Measurements from ENCODE around the gene PPP1R16B.
"Not testable (repeated sequence)": the region's sequence is repeated elsewhere in the genome, so short reads cannot be mapped to it uniquely, and the experiment has no call there.

PPP1R16B gene

GRCh38 chr20:38791291-38791690 lies 14.2 kb upstream of the PPP1R16B start:
- in situ Hi-C loops (cut with MboI; ENCODE audit: low sequenced_read_pairs): no loop called here

DNA sequence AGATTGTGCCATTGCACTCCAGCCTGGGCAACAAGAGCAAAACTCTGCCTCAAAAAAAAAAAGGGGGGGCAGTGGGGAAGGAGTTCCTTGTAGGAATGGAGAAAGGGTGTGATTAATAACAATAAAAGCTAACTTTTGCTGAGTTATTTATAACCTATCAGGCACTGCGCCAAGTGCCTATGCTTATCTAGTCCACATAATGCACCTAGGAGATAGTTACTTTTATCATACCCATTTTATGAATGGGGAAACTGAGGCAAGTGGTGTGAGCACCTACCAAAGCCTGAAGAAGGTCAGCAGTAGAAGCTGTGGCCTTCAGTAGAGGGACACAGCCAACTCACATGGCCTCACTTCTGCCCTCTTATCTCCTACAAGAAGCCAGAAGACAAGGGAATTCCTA lies 13.6 kb upstream of the PPP1R16B start:
- in situ Hi-C loops (cut with MboI; ENCODE audit: low sequenced_read_pairs): no loop called here

DNA sequence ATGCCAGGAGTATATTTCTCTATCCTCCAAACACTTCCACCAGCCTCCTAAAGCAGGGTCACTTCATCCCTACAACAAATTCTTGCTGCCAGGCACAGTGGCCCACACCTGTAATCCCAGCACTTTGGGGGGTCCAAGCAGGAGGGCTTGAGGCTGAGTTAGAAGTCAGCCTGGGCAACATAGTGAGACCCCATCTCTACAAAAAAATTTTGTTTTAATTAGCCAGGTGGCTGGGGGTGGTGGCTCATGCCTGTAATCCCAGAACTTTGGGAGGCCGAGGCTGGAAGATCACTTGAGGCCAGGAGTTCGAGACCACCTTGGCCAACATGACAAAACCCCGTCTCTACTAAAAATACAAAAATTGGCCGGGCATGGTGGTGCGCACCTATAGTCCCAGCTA lies 11.4 kb upstream of the PPP1R16B start:
- in situ Hi-C loops (cut with MboI; ENCODE audit: low sequenced_read_pairs): not testable (repeated sequence)

DNA sequence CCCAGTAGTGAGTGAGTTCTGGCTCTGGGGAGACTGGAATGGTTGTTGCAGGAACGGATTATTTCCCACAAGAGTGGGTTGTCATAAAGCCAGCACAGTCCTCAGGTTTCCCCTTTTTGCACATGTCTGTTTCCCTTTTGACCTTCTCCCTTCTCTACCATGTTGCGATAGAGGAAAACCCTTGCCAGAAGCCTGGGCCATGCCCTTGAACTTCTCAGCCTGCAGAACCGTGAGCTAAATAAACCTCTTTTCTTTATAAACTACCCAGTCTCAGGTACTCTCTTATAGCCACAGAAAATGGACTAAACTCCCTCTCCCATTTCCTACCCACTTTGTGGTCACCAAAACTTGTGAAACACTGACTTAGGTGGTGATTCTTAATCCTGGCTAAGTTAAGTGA lies 7.2 kb upstream of the PPP1R16B start:
- in situ Hi-C loops (cut with MboI; ENCODE audit: low sequenced_read_pairs): no loop called here

- in situ Hi-C loops (cut with MboI; ENCODE audit: low sequenced_read_pairs): no loop called here
These were observed 6.3 kb upstream of the PPP1R16B start for GRCh38 chr20:38799203-38799602.

GRCh38 chr20:38800882-38801281 lies 4.6 kb upstream of the PPP1R16B start:
- in situ Hi-C loops (cut with MboI; ENCODE audit: low sequenced_read_pairs): no loop called here

- in situ Hi-C loops (cut with MboI; ENCODE audit: low sequenced_read_pairs): no loop called here
These were observed 1.3 kb upstream of the PPP1R16B start for GRCh38 chr20:38804221-38804620.

DNA sequence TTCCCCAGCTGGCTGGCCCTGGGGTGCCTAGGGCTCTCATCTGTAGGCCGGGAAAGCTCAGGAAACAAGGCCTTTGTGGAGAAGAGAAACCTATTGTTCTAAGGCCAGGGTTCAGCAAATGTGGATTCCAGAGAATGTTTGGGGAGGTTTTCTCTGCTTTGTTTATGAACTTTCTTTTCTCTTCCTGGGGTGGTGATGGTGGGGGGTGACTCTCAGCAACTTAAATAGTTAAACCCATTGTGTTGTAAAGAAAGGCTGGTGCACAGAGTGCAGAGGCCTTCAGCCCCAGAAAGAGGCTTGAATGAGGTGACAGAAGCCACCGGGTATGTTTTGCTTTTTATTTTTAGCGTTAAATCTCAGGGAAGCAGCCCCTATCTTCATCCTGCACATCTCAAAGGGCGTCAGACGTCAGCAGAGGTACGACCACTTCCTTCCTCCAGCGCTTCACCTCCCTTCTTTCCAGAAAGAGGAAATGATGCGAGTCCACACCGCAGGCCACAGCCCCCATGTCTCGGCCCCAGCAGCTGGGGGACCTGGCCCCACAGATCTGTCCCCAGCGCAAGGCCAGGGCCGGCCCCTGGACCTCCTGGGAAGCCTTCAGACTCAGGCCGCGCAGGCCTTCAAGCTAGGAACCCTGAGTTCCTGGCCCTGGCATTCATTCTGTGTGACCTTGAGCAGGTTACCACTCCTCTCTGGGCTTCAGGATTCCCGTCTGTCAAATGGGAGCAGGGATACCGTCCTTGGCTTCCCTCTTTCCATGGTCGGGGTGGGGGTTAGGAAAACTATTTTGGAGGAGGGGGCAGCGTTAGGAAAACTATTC lies 605 bp upstream of the PPP1R16B start:
- in situ Hi-C loops (cut with MboI; ENCODE audit: low sequenced_read_pairs): no loop called here

GRCh38 chr20:38805958-38806854 lies 709 bp downstream of the PPP1R16B start:
- in situ Hi-C loops (cut with MboI; ENCODE audit: low sequenced_read_pairs): no loop called here

DNA sequence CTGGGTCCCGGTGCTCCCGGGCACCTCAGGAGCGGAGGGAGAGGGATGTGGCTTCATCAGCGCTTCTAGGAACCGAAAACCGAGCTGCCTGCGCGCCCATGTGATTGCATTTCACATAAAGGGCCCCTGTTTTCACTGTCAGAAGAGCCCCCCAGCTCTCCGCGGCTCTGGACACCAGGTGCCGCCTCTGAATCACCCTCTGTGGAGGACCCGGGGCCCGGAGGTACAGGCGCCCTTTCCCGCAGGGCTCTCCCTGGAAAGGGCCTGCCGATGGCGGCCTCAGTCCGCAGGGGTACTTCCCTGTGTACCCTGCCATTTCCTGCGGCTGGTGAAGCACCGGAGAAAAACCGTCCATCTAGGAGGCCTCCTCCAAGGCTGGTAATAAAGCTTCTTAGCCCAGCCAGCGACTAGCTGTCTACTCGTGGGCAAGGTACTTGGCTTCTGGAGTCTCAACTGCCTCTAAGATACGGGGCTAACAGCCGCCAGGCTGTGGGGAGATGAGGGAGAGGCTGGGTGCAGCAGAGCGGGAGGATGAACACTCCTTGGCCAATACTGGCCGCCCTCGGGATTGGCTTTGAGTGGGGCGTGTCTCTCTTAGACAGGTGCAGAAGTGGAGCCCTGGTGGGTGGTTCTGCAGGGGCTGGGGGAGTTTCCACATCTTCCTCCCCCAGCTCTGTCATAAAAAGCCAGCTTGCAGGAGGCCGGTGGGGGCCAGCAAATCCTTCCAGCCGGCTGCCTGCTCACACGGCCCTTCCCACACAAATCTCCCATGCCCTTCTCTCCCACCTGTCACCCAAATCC lies 1.6 kb downstream of the PPP1R16B start:
- in situ Hi-C loops (cut with MboI; ENCODE audit: low sequenced_read_pairs): no loop called here

DNA sequence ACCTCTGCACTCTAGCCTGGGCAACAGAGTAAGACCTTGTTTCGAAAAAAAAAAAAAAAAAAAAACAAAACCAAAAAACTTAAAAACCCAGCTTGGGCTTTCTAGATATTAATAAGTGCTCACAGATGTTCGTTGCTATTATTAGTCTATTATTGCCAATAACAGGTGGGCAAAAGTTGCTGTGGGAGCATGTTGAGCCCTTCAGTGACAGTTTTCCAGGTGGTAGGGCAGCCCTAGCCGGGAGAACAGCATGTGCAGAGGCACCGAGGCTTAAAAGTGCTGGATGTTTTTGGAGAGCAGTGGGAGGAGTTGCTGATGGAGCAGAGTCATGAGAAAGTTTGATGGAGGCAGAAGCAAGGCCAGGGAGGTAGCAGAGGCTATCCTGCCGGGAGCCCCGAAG lies 4.4 kb downstream of the PPP1R16B start:
- in situ Hi-C loops (cut with MboI; ENCODE audit: low sequenced_read_pairs): no loop called here

GRCh38 chr20:38810926-38811630 lies 5.6 kb downstream of the PPP1R16B start:
- in situ Hi-C loops (cut with MboI; ENCODE audit: low sequenced_read_pairs): no loop called here

DNA sequence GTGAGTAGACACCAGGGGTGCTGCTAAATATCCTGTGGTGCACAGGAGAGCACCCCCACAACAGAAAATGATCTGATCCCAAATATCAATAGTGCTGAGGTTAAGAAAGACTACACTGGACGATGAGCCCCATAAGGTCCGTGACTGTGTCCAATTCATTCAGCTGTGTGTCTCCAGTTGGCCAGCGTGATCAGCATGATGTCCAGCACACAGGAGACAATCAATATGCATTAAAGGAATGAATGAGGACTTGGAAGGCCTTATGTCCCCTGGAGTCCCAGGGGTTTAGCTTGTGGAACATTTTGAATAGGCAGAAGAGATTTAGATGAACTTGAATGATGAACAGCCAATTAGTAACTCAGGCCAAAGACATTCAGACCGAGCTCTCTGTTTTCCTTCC lies 6.3 kb downstream of the PPP1R16B start:
- in situ Hi-C loops (cut with MboI; ENCODE audit: low sequenced_read_pairs): no loop called here

DNA sequence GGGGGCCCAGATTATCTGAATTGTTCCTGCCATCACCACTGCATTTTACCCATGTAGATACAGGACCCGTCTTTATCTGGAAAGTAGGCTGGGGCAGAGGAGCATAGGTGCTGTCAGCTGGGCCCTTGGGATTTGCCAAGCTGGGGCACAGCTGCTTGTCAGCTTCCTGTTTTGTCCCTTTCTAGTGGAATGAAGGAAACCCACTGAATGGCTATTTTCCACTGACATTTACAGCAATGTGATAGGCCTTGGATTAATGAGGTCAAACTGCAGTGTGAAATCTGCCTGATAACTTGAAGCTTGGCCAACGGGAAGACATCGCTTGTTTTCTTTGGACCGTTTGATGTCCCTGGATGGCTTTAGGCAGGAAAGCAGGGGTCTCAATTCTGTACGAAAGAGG lies 6.7 kb downstream of the PPP1R16B start:
- in situ Hi-C loops (cut with MboI; ENCODE audit: low sequenced_read_pairs): no loop called here

DNA sequence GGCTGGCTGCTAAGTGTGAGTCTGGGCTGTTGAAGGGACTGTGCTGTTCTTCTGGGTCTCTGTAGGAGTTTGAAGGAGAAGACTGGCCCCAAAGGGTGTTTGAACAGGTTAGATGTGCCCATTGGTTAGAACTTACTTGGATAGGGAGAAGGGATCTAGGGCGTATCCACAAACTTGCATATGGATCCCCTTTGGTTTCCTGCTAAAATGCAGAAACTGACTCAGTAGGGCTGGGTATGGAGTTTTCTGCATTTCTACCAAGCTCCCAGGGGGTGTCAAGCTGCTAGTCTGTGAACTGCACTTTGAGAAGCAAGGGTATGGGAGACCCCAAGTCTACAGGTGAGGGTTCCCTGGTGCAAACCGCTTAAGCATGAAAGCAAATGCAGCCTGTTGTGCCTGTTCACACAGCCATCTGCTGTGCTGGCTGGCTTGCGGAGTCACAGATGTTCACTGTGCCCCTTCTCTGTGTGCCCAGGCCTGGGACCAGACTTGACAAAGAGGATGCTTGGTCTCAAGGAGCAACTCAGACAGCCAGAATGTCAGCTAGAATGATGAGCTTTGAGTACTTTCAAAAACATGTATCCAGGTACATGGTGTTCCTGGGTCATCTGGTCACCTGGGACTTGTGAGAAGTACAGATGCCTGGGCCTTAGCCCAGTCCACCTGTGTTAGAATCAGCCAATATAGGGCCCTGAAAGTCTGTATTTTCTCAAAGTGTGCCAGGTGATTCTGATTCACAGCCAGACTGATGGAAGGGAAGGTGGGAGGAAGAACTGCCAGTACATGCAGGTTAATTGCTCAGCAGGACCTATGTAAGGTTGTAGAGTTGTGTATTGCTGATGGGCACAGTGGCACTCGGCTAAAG lies 7.4 kb downstream of the PPP1R16B start:
- in situ Hi-C loops (cut with MboI; ENCODE audit: low sequenced_read_pairs): no loop called here

- in situ Hi-C loops (cut with MboI; ENCODE audit: low sequenced_read_pairs): not testable (repeated sequence)
These were observed 8.1 kb downstream of the PPP1R16B start for GRCh38 chr20:38813574-38813962.

DNA sequence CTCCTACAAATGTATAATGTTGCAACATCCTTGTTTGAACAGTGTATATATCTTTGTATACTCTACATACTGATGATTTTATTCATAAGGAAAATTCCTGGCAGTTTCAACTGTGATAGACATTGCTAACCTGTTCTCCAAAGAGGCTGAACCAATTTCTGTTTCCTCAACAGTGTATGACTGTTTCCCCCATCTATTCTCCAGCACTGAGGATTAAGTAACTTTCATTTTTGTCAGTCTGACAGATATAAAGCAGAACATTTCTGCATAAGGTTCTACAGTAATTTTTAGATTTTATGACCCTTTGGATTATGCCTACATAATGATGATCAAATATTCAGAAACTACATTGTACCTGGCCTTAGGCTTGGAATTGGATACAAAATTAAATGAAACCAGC lies 9.9 kb downstream of the PPP1R16B start:
- in situ Hi-C loops (cut with MboI; ENCODE audit: low sequenced_read_pairs): no loop called here

- in situ Hi-C loops (cut with MboI; ENCODE audit: low sequenced_read_pairs): no loop called here
These were observed 12.9 kb downstream of the PPP1R16B start for GRCh38 chr20:38818113-38819065.

GRCh38 chr20:38825571-38825900 lies 20.0 kb downstream of the PPP1R16B start:
- in situ Hi-C loops (cut with MboI; ENCODE audit: low sequenced_read_pairs): no loop called here

Measured in hTERT RPE-1 (cell line).